SK-N-SH treated with all-trans-retinoic acid at 6 μM for 48 hours (cell line): Measurements from ENCODE around the gene BORCS6.

Experiments used
- ATAC-seq: fragments of 200-7000 bp; cut with Tn5 transposase; 3 replicates; pipeline ENCODE4 v1.9.1; 2020; ENCODE audit warnings: mild to moderate bottlenecking, moderate library complexity
- ARNTL ChIP-seq: fragments of 450-650 bp; formaldehyde crosslinking; IDR thresholded peaks from 2 replicates; pipeline ENCODE4 v1.5.0; 2020; ENCODE audit warnings: low read depth, mild to moderate bottlenecking, moderate library complexity, borderline replicate concordance
- BACH2 ChIP-seq: fragments of 250-450 bp; sonication (Bioruptor Pico); IDR thresholded peaks from 2 replicates; pipeline ENCODE4 v1.9.0; 2021; ENCODE audit warnings: mild to moderate bottlenecking, borderline replicate concordance
- CREB5 ChIP-seq: fragments of 250-450 bp; sonication (Bioruptor Pico); IDR thresholded peaks from 2 replicates; pipeline ENCODE4 v1.5.1; 2020; ENCODE audit warnings: low read depth, mild to moderate bottlenecking, moderate library complexity
- CSDC2 ChIP-seq: fragments of 250-450 bp; sonication (Bioruptor Pico); IDR thresholded peaks from 2 replicates; pipeline ENCODE4 v1.5.0; 2020; ENCODE audit warnings: mild to moderate bottlenecking, moderate library complexity
- CSRNP3 ChIP-seq: fragments of 250-450 bp; sonication (Bioruptor Pico); IDR thresholded peaks from 2 replicates; pipeline ENCODE4 v1.5.1; 2021; ENCODE audit warnings: mild to moderate bottlenecking, moderate library complexity
- ESRRG ChIP-seq: fragments of 250-450 bp; sonication (Bioruptor Pico); IDR thresholded peaks from 2 replicates; pipeline ENCODE4 v1.6.1; 2021; ENCODE audit warnings: mild to moderate bottlenecking
- GLIS3 ChIP-seq: fragments of 250-450 bp; sonication (Bioruptor Pico); IDR thresholded peaks from 2 replicates; pipeline ENCODE4 v1.5.0; 2020; ENCODE audit warnings: mild to moderate bottlenecking, moderate library complexity
- ISL1 ChIP-seq: fragments of 250-450 bp; sonication (Bioruptor Pico); IDR thresholded peaks from 2 replicates; pipeline ENCODE4 v2.1.2; 2022; ENCODE audit warnings: mild to moderate bottlenecking, moderate library complexity
- OSR1 ChIP-seq: fragments of 250-450 bp; sonication (Bioruptor Pico); IDR thresholded peaks from 2 replicates; pipeline ENCODE4 v1.8.0; 2022; ENCODE audit warnings: moderate library complexity, mild to moderate bottlenecking, inconsistent platforms
- PATZ1 ChIP-seq: fragments of 250-450 bp; sonication (Bioruptor Pico); IDR thresholded peaks from 2 replicates; pipeline ENCODE4 v1.8.0; 2020; ENCODE audit warnings: mild to moderate bottlenecking, moderate library complexity, borderline replicate concordance
- PPARA ChIP-seq: fragments of 250-450 bp; sonication (Bioruptor Pico); IDR thresholded peaks from 2 replicates; pipeline ENCODE4 v1.5.0; 2020; ENCODE audit warnings: mild to moderate bottlenecking, borderline replicate concordance
- RARB ChIP-seq: fragments of 250-450 bp; sonication (Bioruptor Pico); IDR thresholded peaks from 2 replicates; pipeline ENCODE4 v1.8.0; 2021; ENCODE audit warnings: mild to moderate bottlenecking, moderate library complexity
- SNAI2 ChIP-seq: fragments of 250-450 bp; sonication (Bioruptor Pico); IDR thresholded peaks from 2 replicates; pipeline ENCODE4 v1.5.0; 2020; ENCODE audit warnings: mild to moderate bottlenecking, moderate library complexity
- TCF4 ChIP-seq: fragments of 250-450 bp; sonication (Bioruptor Pico); IDR thresholded peaks from 2 replicates; pipeline ENCODE4 v1.8.0; 2021; ENCODE audit warnings: mild to moderate bottlenecking, moderate library complexity, borderline replicate concordance
- TOX ChIP-seq: fragments of 250-450 bp; sonication (Bioruptor Pico); IDR thresholded peaks from 2 replicates; pipeline ENCODE4 v1.8.0; 2021; ENCODE audit warnings: mild to moderate bottlenecking, moderate library complexity, borderline replicate concordance
- TSHZ2 ChIP-seq: fragments of 250-450 bp; sonication (Bioruptor Pico); IDR thresholded peaks from 2 replicates; pipeline ENCODE4 v1.5.0; 2020; ENCODE audit warnings: mild to moderate bottlenecking, moderate library complexity
- ZC3H10 ChIP-seq: fragments of 250-450 bp; sonication (Bioruptor Pico); IDR thresholded peaks from 2 replicates; pipeline ENCODE4 v1.5.1; 2021; ENCODE audit warnings: mild to moderate bottlenecking, moderate library complexity
- ZFP3 ChIP-seq: fragments of 250-450 bp; sonication (Bioruptor Pico); IDR thresholded peaks from 2 replicates; pipeline ENCODE4 v1.5.0; 2020; ENCODE audit warnings: mild to moderate bottlenecking, moderate library complexity
- ZFP30 ChIP-seq: fragments of 450-650 bp; formaldehyde crosslinking; IDR thresholded peaks from 2 replicates; pipeline ENCODE4 v1.5.0; 2022; ENCODE audit warnings: mild to moderate bottlenecking, moderate library complexity
- ZNF565 ChIP-seq: fragments of 450-650 bp; formaldehyde crosslinking; conservative IDR thresholded peaks from 2 replicates; pipeline ENCODE4 v1.5.0; 2020; ENCODE audit warnings: low read depth, mild to moderate bottlenecking, moderate library complexity
- ZNF70 ChIP-seq: fragments of 450-650 bp; formaldehyde crosslinking; IDR thresholded peaks from 2 replicates; pipeline ENCODE4 v1.5.0; 2020; ENCODE audit warnings: mild to moderate bottlenecking, moderate library complexity
- ZNF8 ChIP-seq: fragments of 450-650 bp; formaldehyde crosslinking; IDR thresholded peaks from 2 replicates; pipeline ENCODE4 v1.5.0; 2020; ENCODE audit warnings: mild to moderate bottlenecking, moderate library complexity
- TF ChIP-seq, protein P1 (sequence below): fragments of 250-450 bp; sonication (Bioruptor Pico); IDR thresholded peaks from 2 replicates; pipeline ENCODE4 v1.8.0; 2021; ENCODE audit warnings: low read depth, mild to moderate bottlenecking, moderate library complexity, borderline replicate concordance

The BORCS6 gene

GRCh38 chr17:8151120-8151640 lies 38.8 kb downstream of the BORCS6 start:
- peak; percentile 35 for ATAC-seq
- TF ChIP-seq ISL1 (no peak), PPARA (no peak), CSDC2 (CRISPR knock-in tag) (no peak), PATZ1 (peak; percentile 94; the same call in 1 of the 2 replicates), ZFP30 (no peak), RARB (0 out of 2 replicates have a peak, but pooled peaks have one; percentile 14), CREB5 (CRISPR knock-in tag) (peak; percentile 63; the same call in 1 of the 2 replicates), CSRNP3 (CRISPR knock-in tag) (no peak; the same call in 1 of the 2 replicates), GLIS3 (0 out of 2 replicates have a peak, but pooled peaks have one; percentile 2), TCF4 (CRISPR knock-in tag) (no peak), ZNF70 (no peak), ZNF8 (CRISPR knock-in tag) (no peak; the same call in 1 of the 2 replicates), TSHZ2 (CRISPR knock-in tag) (0 out of 2 replicates have a peak, but pooled peaks have one; percentile 5), ZFP3 (CRISPR knock-in tag) (no peak), TOX (CRISPR knock-in tag) (peak; percentile 5; the same call in 1 of the 2 replicates), BACH2 (CRISPR knock-in tag) (no peak), ZC3H10 (CRISPR knock-in tag) (peak; percentile 91), SNAI2 (CRISPR knock-in tag) (no peak), OSR1 (CRISPR knock-in tag) (no peak), ESRRG (CRISPR knock-in tag) (peak; percentile 62; the same call in 1 of the 2 replicates), ZNF565 (CRISPR knock-in tag) (no peak), ARNTL (CRISPR knock-in tag) (no peak)
- TF ChIP-seq, protein P1, sequence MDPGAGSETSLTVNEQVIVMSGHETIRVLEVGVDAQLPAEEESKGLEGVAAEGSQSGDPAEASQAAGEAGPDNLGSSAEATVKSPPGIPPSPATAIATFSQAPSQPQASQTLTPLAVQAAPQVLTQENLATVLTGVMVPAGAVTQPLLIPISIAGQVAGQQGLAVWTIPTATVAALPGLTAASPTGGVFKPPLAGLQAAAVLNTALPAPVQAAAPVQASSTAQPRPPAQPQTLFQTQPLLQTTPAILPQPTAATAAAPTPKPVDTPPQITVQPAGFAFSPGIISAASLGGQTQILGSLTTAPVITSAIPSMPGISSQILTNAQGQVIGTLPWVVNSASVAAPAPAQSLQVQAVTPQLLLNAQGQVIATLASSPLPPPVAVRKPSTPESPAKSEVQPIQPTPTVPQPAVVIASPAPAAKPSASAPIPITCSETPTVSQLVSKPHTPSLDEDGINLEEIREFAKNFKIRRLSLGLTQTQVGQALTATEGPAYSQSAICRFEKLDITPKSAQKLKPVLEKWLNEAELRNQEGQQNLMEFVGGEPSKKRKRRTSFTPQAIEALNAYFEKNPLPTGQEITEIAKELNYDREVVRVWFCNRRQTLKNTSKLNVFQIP (CRISPR knock-in tag) = no peak

GRCh38 chr17:8150194-8151119 lies 39.5 kb downstream of the BORCS6 start:
- TF ChIP-seq ZNF565 (CRISPR knock-in tag) = no peak
- peak; percentile 31; the same call in 1 of the 2 replicates for TF ChIP-seq ZFP30
- no peak for ATAC-seq
